ENCODE results near the gene URM1.
"Not testable (repeated sequence)": the region's sequence is repeated elsewhere in the genome, so short reads cannot be mapped to it uniquely, and the experiment has no call there.

Gene URM1

DNA sequence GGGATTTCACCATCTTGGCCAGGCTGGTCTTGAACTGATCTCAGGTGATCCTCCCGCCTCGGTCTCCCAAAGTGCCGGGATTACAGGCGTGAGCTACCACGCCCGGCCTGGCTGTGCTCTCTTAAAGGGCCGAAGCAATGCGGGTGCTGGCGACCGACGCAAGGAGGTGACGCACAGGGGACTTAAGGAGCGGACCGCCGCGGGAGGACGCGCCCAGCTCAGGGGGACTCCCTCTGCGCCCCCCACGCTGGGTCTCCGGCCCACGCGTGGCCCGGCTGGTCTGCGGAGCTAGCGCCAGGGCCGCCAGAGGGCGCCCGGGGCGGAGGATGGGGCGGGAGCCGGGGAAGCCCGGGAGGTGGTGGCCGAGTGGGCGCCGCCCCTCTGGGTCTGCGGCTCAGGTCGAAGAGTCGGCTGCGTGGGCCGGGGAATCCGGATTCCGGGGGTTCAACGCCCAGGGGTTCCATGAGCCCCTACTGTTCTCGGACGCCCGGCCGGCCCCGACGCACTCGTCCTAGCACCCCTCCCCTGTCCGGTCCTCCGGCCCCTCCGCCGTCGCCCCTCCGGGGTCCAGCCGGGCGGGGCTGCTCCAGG, 49.0 kb downstream of the URM1 start:
- Histone ChIP-seq H3K4me2 (ENCODE audit: low read depth, low read length, poor library complexity, severe bottlenecking) (peak overlapping the region; percentile 78), H3K9ac (ENCODE audit: low read depth, low read length, poor library complexity, severe bottlenecking) (peak overlapping the region; percentile 78), H3F3A (ENCODE audit: low read depth) (no peaks in the 10 kb centered on the region), H2AFZ (ENCODE audit: low read length) (peak overlapping the region; percentile 100), H3K9me2 (replicated peaks; ENCODE audit: low read depth, low read length) (no peaks in the 10 kb centered on the region), H3K27me3 (ENCODE audit: insufficient read depth, low read length, poor library complexity, severe bottlenecking) (no peaks in the 10 kb centered on the region), H3K79me2 (ENCODE audit: insufficient read depth, low read length) (no peaks in the 10 kb centered on the region), H3K36me3 (ENCODE audit: insufficient read depth, low read length) (no peaks in the 10 kb centered on the region), H3K4me1 (ENCODE audit: insufficient read depth, low read length, poor library complexity, severe bottlenecking) (peaks cover 13% of the 10 kb centered on the region), H3K9me3 (ENCODE audit: insufficient read depth, low read depth, low read length) (no peaks in the 10 kb centered on the region), H4K20me1 (ENCODE audit: insufficient read depth, low read length, poor library complexity, severe bottlenecking) (no peaks in the 10 kb centered on the region), H3K4me3 (ENCODE audit: low read length, poor library complexity, severe bottlenecking) (peak overlapping the region; percentile 90)
- TF ChIP-seq, protein P1, sequence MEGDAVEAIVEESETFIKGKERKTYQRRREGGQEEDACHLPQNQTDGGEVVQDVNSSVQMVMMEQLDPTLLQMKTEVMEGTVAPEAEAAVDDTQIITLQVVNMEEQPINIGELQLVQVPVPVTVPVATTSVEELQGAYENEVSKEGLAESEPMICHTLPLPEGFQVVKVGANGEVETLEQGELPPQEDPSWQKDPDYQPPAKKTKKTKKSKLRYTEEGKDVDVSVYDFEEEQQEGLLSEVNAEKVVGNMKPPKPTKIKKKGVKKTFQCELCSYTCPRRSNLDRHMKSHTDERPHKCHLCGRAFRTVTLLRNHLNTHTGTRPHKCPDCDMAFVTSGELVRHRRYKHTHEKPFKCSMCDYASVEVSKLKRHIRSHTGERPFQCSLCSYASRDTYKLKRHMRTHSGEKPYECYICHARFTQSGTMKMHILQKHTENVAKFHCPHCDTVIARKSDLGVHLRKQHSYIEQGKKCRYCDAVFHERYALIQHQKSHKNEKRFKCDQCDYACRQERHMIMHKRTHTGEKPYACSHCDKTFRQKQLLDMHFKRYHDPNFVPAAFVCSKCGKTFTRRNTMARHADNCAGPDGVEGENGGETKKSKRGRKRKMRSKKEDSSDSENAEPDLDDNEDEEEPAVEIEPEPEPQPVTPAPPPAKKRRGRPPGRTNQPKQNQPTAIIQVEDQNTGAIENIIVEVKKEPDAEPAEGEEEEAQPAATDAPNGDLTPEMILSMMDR (conservative IDR thresholded peaks at IDR 0.05; ENCODE audit: low read length): peak; percentile 79
- no peak for TF ChIP-seq EZH2phosphoT487 (IDR thresholded peaks at IDR 0.05; ENCODE audit: borderline replicate concordance)

DNA sequence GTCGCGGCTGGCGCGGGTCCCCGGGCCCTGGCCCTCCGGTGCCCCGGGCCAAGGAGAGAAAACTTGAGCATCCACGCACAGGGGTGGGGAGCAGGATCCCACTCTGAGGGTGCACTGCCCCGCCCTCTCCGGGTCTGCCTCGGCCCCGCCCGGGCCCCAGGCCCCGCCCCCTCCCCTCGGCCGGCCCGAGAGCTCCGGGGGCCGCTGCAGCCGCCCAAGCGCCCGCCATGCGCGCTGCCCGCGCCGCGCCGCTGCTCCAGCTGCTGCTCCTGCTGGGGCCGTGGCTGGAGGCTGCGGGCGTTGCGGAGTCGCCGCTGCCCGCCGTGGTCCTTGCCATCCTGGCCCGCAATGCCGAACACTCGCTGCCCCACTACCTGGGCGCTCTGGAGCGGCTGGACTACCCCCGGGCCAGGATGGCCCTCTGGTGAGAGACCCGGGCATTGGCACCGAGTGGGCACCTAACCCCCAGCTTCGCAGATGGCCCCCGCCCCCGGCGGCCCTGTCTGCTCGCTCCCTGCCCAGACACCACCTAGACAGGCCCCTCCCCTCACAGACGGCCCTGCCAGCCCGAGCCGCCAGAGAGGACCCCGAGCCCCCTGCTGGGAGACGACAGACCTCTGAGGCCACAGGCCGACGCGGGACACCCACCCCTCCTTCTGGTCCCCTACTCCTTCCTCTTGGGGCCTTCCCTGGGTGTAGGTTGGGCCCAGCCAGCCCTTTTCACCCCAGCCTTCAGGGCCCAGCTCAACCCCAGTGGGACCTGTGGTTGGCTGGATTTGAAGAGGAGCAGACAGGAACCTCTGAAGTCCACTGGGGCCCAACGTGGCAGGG, 49.7 kb downstream of the URM1 start, which contains the start of gene CERCAM:
Gene CERCAM, plus strand, starts transcription at position 207 of the 831 bp plus-strand sequence. Its CDS starts 21 bp downstream, at position 228.
- peaks cover 13% of the 10 kb centered on the region for H3K4me1 ChIP-seq (ENCODE audit: insufficient read depth, low read length, poor library complexity, severe bottlenecking)
- H3K79me2 ChIP-seq (ENCODE audit: insufficient read depth, low read length): no peaks in the 10 kb centered on the region
- no peaks in the 10 kb centered on the region for H3K27me3 ChIP-seq (ENCODE audit: insufficient read depth, low read length, poor library complexity, severe bottlenecking)
- H3K9me2 ChIP-seq (replicated peaks; ENCODE audit: low read depth, low read length): no peaks in the 10 kb centered on the region
- H3K9ac ChIP-seq (ENCODE audit: low read depth, low read length, poor library complexity, severe bottlenecking): peak within 1 kb of the TSS; percentile 78
- TF ChIP-seq, protein P1 (conservative IDR thresholded peaks at IDR 0.05; ENCODE audit: low read length): peak; percentile 34
- TF ChIP-seq EZH2phosphoT487 (IDR thresholded peaks at IDR 0.05; ENCODE audit: borderline replicate concordance): no peak
- H3F3A ChIP-seq (ENCODE audit: low read depth): no peaks in the 10 kb centered on the region
- H3K9me3 ChIP-seq (ENCODE audit: insufficient read depth, low read depth, low read length): no peaks in the 10 kb centered on the region
- no peaks in the 10 kb centered on the region for H3K36me3 ChIP-seq (ENCODE audit: insufficient read depth, low read length)
- H2AFZ ChIP-seq (ENCODE audit: low read length): peak within 1 kb of the TSS; percentile 100
- peak within 1 kb of the TSS; percentile 78 for H3K4me2 ChIP-seq (ENCODE audit: low read depth, low read length, poor library complexity, severe bottlenecking)
- H3K4me3 ChIP-seq (ENCODE audit: low read length, poor library complexity, severe bottlenecking): peak within 1 kb of the TSS; percentile 90
- no peaks in the 10 kb centered on the region for H4K20me1 ChIP-seq (ENCODE audit: insufficient read depth, low read length, poor library complexity, severe bottlenecking)

DNA sequence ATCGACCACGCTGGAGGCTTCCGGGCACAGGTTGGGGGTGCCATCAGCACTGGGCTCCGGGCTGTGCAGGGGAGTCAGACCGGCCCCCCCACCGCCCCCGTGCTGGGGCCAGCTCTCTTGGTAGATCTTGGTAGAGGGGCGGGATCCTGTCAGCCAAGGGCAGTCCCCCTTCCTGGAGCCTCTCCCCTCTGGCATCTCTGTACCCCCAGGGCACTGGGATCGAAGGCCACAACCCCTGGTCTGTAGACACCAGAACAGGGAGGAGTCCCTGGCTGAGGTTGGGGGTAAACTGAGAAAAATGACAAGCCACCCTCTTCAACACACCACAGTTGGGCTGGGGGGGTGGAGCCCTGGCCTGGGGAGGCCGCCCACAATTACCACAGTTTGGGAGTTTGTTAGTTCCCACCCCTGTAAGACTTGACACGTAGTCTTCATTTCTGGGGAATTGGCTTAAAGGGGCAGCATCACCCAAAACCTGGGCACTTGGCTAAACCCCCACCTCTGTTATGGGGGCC, 50.4 kb downstream of the URM1 start:
- peak overlapping the region; percentile 90 for H3K4me3 ChIP-seq (ENCODE audit: low read length, poor library complexity, severe bottlenecking)
- H3K9me2 ChIP-seq (replicated peaks; ENCODE audit: low read depth, low read length): no peaks in the 10 kb centered on the region
- peak overlapping the region; percentile 78 for H3K4me2 ChIP-seq (ENCODE audit: low read depth, low read length, poor library complexity, severe bottlenecking)
- no peaks in the 10 kb centered on the region for H4K20me1 ChIP-seq (ENCODE audit: insufficient read depth, low read length, poor library complexity, severe bottlenecking)
- peak overlapping the region; percentile 100 for H2AFZ ChIP-seq (ENCODE audit: low read length)
- no peaks in the 10 kb centered on the region for H3K9me3 ChIP-seq (ENCODE audit: insufficient read depth, low read depth, low read length)
- H3F3A ChIP-seq (ENCODE audit: low read depth): no peaks in the 10 kb centered on the region
- TF ChIP-seq, protein P1 (conservative IDR thresholded peaks at IDR 0.05; ENCODE audit: low read length): no peak
- TF ChIP-seq EZH2phosphoT487 (IDR thresholded peaks at IDR 0.05; ENCODE audit: borderline replicate concordance): no peak
- H3K9ac ChIP-seq (ENCODE audit: low read depth, low read length, poor library complexity, severe bottlenecking): peak overlapping the region; percentile 78
- H3K36me3 ChIP-seq (ENCODE audit: insufficient read depth, low read length): no peaks in the 10 kb centered on the region
- H3K4me1 ChIP-seq (ENCODE audit: insufficient read depth, low read length, poor library complexity, severe bottlenecking): peaks cover 13% of the 10 kb centered on the region
- H3K79me2 ChIP-seq (ENCODE audit: insufficient read depth, low read length): no peaks in the 10 kb centered on the region
- no peaks in the 10 kb centered on the region for H3K27me3 ChIP-seq (ENCODE audit: insufficient read depth, low read length, poor library complexity, severe bottlenecking)

DNA sequence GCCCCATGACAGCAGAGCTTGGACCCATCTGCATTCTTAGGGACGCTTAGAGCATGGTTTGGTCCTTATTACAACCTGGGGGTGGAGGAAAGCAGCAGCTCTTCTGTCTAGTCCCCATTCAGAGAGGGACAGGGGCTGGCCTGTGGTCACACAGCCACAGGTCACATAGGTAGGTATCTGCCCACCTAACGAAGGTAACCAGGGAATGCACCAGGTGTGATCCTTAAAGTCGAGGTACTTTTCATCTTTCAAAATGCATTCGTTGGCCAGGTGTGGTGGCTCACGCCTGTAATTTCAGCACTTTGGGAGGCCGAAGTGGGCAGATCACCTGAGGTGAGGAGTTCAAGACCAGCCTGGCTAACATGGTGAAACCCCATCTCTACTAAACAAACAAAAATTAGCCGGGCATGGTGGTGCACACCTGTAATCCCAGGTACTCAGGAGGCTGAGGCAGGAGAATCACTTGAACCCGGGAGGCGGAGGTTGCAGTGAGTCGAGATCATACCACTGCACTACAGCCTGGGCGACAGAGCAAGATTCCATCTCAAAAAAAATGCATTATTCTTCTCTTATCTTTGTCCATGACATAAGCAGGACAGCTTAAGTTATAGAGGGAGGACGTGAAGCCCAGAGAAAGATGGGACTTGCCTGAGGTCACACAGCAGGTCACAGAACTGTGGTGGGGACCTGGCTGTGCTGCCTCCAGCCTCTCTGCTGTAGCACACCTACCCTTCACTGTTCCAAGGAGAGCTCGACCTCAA, 51.0 kb downstream of the URM1 start:
- not testable (repeated sequence) for H3K36me3 ChIP-seq (ENCODE audit: insufficient read depth, low read length); H3K9me2 ChIP-seq (replicated peaks; ENCODE audit: low read depth, low read length); H3K79me2 ChIP-seq (ENCODE audit: insufficient read depth, low read length); H2AFZ ChIP-seq (ENCODE audit: low read length); H3K27me3 ChIP-seq (ENCODE audit: insufficient read depth, low read length, poor library complexity, severe bottlenecking); H4K20me1 ChIP-seq (ENCODE audit: insufficient read depth, low read length, poor library complexity, severe bottlenecking); H3K9me3 ChIP-seq (ENCODE audit: insufficient read depth, low read depth, low read length); H3F3A ChIP-seq (ENCODE audit: low read depth)
- H3K4me2 ChIP-seq (ENCODE audit: low read depth, low read length, poor library complexity, severe bottlenecking): peak overlapping the region; percentile 78
- H3K4me3 ChIP-seq (ENCODE audit: low read length, poor library complexity, severe bottlenecking): peak overlapping the region; percentile 90
- peaks cover 13% of the 10 kb centered on the region for H3K4me1 ChIP-seq (ENCODE audit: insufficient read depth, low read length, poor library complexity, severe bottlenecking)
- H3K9ac ChIP-seq (ENCODE audit: low read depth, low read length, poor library complexity, severe bottlenecking): peak overlapping the region; percentile 78

Measured in Loucy (cell line).